ENCODE measurements around the gene NMNAT1.
A peak's percentile ranks its signal among the peaks of the same experiment; 100 is the strongest.

NMNAT1 gene

DNA sequence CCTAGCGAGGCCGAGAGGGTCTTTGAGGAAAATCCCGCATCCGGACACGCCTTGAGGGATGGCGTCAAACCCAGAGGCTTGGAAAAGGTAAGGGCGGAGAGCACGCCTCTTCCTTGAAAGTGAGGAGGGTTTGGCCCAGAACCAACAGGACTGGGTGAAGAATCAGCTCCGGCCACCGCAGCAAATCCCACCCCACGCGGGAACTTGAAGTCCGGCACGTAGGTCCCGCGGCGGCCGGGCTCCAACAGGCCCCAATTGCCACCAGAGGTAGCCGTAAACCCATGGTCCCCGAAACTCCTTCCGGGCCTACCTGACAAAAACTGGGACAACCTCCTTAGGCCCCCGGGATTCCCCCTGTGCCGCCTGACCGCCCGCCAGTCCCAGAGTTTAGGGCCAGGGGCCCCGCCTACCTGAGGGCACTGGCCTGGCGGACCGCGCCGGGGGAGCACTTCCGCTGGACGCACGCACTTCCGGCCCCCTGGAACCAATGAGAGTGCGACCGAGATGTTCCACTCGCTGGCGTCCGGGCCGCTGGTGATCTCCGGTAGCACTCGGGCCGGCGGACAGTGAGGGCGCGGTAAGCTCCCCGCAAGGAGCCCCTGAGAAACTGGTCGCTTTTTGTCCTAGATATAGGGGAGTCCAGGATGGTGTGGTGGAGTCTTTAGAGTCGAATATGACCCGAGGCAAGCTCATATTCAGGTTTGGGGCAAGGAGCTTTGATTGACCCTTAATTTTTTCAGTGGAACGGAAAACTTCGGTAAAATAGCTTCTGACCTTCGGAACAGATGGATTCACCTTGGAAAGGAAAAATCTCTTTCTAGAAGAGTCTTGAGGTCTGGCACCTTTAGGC, at the start of gene NMNAT1, which contains the start of gene LZIC:
NMNAT1 (plus strand) TSS at position 537 of the 850 bp plus-strand sequence. CDS start 28,599 bp downstream, outside the sequence.
LZIC (minus strand) TSS at position 453 of the 850 bp plus-strand sequence. CDS start 6,772 bp downstream, outside the sequence.
- Mint-ChIP-seq H3K36me3 (peaks cover 15% of the 10 kb centered on the region), H3K4me1 (peaks cover 19% of the 10 kb centered on the region), H3K27ac (peak within 1 kb of the TSS; percentile 87), H3K9me3 (no peaks in the 10 kb centered on the region), H3K4me3 (peak within 1 kb of the TSS; percentile 98), H3K27me3 (no peaks in the 10 kb centered on the region)
- CTCF ChIA-PET, result interaction anchor here (0.6 to 4.5 kb wide), 4 partner anchors 66 to 507 kb away, joined by 3 to 24 read pairs (median 4); partner anchors contain the start of gene CORT
- peak; percentile 93 for DNase-seq

DNA sequence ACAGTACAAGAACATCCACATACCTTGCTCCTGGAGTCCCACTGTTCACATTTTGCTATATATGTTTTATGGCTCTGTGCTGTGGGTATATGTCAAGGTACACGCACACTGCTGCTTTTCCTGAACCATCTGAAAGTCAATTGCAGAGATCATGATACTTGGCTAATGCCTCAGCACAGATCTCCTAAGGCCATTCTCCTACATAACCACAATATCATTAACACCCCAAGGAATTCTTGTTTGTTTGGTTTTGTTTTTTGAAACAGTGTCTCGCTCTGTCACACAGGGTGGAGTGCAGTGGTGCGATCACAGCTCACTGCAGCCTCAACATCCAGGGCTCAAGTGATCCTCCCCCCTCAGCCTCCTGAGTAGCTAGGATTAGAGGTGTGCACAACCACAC, 49.2 kb upstream of the NMNAT1 start:
- DNase-seq, result no peak
- CTCF ChIA-PET, result no interaction called here
- H3K9me3 Mint-ChIP-seq, result no peaks in the 10 kb centered on the region
- H3K36me3 Mint-ChIP-seq, result no peaks in the 10 kb centered on the region
- H3K27me3 Mint-ChIP-seq, result no peaks in the 10 kb centered on the region
- H3K4me3 Mint-ChIP-seq, result no peak overlapping the region
- H3K27ac Mint-ChIP-seq, result no peak overlapping the region
- H3K4me1 Mint-ChIP-seq, result peaks cover 16% of the 10 kb centered on the region

DNA sequence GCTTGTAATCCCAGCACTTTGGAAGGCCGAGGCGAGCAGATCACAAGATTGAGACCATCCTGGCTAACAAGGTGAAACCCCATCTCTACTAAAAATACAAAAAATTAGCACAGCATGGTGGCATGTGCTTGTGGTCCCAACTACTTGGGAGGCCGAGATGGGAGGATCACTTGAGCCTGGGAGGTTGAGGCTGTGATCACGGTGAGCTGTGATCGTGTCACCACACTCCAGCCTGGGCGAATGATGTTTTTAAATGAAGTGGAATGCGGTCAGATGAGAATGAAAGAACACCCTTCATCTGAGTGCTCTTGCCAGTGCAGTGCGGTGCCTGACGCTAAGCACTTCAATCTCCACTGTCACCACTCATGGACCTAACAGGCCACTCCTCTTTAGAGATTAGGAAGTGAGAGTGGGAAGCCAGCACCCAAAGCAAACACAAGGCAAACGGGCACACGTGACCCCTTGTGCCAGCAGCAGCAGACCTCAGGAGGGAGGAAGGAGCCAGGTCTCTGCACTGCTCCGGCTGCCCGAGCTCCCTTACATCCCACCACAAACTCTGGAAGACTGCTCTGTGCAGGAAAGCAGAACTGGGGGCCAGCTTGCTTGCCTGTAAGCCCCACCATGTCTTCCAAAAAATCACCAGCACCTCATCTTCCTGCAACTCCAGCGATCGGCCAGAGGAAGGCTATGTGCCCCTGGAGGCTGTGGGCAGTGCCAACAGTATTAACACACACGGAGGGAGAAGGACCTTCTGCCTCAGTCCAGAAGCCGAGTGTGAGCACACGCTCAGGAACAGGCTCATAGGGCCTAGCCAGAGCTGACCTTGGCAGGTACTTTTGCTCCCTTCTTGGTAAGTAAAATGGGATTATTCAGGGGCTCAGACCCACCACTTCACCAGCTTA, 42.9 kb upstream of the NMNAT1 start:
- no peaks in the 10 kb centered on the region for H3K36me3 Mint-ChIP-seq
- no peaks in the 10 kb centered on the region for H3K9me3 Mint-ChIP-seq
- peak overlapping the region; percentile 24 for H3K27ac Mint-ChIP-seq
- H3K4me3 Mint-ChIP-seq, result no peak overlapping the region
- H3K27me3 Mint-ChIP-seq, result no peaks in the 10 kb centered on the region
- DNase-seq, result peak; percentile 23
- CTCF ChIA-PET, result interaction anchor here (1.1 kb wide), 1 partner anchor 24 kb away, joined by 3 read pairs; no protein-coding TSS in a partner anchor
- H3K4me1 Mint-ChIP-seq, result peaks cover 13% of the 10 kb centered on the region

DNA sequence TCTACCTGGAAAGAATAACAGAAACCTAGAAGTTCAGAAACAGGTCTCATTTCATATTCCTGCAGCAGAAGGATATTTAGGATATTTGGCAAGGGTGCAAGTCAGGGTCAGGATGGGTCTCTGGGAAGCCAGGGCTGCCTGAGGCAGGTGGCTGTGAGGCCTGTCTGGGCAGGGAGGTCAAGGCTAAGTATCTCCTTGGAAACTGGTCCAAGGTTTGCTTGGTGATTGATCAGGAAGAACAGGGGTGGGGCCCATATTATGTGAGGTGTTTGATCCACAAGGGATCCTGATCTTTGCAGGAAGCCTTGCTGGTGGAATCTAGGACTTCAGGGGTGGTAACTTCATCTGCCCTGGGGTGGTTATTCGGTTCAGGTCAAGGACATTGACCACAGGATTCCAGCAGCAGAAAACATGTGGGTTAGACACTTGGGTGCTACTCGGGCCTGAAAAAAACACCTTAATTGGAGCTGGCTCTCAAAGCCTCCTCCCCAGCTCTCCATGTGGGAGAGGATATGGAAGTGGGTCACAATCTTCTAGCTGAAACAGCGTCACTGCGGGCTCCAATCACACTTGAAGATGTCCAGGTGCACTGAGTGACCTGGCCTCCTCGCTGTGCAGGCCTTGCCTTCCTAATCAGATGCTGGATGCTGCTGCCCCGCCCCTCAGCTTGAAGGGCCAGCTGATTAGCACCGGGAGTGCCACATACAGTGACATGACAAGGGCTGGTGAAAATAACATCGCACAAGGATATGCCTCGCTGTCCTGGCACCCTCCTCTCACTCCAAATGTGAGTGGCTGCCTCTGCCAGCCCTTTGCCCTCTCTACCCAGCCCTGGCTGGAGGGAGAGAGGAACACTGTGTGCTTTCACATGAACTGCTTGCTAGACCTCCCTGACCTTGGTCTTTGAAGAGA, 41.9 kb upstream of the NMNAT1 start:
- CTCF ChIA-PET, result interaction anchor here (1.1 kb wide), 1 partner anchor 25 kb away, joined by 3 read pairs; no protein-coding TSS in a partner anchor

DNA sequence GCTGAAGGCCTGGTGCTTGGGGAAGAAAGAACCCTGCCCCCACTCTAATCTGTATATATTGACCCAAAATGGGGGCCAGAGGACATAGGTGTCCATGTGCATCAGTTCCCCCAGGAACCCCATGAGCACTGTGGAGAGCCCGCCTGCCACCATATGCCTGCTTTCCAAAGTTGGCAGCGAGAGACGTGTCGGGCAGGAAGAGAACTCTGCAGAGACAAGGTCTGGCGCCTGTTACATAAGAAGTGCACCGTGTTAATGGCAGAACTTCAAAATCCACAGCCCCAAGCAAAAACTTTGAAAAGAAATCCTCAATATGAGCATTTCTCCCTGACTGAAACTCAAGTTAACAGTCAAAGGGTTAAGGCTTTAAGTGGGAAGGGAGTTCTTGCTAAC, 41.2 kb upstream of the NMNAT1 start:
- Mint-ChIP-seq H3K9me3 (no peaks in the 10 kb centered on the region), H3K4me1 (peaks cover 13% of the 10 kb centered on the region), H3K27ac (no peak overlapping the region), H3K4me3 (no peak overlapping the region), H3K27me3 (no peaks in the 10 kb centered on the region), H3K36me3 (no peaks in the 10 kb centered on the region)
- DNase-seq, result no peak
- CTCF ChIA-PET, result no interaction called here

More for the DNA sequence above, 41.9 kb upstream of the NMNAT1 start:
- Mint-ChIP-seq H3K4me1 (peaks cover 13% of the 10 kb centered on the region), H3K36me3 (no peaks in the 10 kb centered on the region), H3K4me3 (no peak overlapping the region), H3K27me3 (no peaks in the 10 kb centered on the region), H3K9me3 (no peaks in the 10 kb centered on the region), H3K27ac (no peak overlapping the region)
- no peak for DNase-seq

DNA sequence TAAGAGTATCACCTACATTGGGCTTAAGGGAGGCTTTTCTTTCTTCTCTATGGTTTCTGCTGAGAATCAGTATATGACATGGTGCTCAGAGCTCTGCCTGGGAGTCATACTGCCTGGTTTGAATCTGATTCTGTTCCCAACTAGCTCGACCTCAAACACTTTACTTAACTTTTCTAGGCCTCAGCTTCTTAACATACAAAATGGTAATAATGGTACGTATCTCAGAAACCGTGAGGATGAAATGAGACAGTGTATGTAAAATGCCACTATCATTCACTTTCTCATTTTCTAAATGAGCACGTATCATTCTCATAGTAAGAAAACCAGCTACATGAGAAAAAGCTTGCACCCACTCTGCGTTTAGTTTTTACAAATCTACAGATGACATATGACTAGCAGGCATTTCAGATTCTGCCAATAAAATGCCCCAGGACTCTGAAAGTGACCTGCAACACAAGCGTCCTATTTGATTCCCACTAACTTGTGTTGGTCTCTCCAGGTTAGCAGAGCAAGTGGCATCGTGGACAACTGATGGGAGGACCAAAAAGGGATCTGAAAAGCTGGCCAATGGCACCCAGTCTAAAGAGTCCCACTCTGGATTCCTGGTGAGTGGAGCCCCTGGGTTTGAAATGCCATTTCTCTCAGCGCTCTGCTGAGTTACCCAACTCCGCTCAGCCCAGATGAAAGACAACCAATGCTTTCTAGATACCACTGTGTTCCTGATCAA, 39.3 kb upstream of the NMNAT1 start:
- Mint-ChIP-seq H3K27ac (no peak overlapping the region), H3K36me3 (no peaks in the 10 kb centered on the region), H3K27me3 (peaks cover 4% of the 10 kb centered on the region), H3K4me3 (no peak overlapping the region), H3K4me1 (peaks cover 25% of the 10 kb centered on the region), H3K9me3 (no peaks in the 10 kb centered on the region)
- CTCF ChIA-PET, result interaction anchor here (0.6 to 1.6 kb wide), 3 partner anchors 9 to 120 kb away, joined by 4 to 5 read pairs (median 4); no protein-coding TSS in a partner anchor
- DNase-seq, result no peak

DNA sequence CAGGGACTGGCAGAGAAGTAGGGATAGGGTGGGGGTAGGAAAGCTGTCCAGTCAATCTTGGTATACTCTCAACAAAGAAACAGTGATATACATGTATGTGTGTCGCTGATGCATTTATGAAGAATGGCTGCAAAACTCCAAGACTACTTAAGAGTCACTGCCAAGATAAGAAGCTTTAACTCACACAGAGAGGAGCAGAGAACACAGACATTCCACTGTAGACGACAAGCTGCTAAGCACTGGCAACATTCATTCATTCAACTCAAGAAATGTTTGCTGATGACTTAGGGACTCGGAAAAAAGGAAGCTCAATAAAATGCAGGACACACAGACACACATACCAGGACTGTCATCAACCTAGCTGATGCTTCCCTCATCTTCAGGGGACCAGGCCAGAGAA, 38.7 kb upstream of the NMNAT1 start:
- no peak for DNase-seq
- H3K27me3 Mint-ChIP-seq, result peaks cover 4% of the 10 kb centered on the region
- no peak overlapping the region for H3K27ac Mint-ChIP-seq
- H3K4me1 Mint-ChIP-seq, result peaks cover 31% of the 10 kb centered on the region
- CTCF ChIA-PET, result interaction anchor here (0.6 to 1.2 kb wide), 4 partner anchors 9 to 233 kb away, joined by 3 to 4 read pairs (median 4); no protein-coding TSS in a partner anchor
- H3K36me3 Mint-ChIP-seq, result no peaks in the 10 kb centered on the region
- no peak overlapping the region for H3K4me3 Mint-ChIP-seq
- H3K9me3 Mint-ChIP-seq, result no peaks in the 10 kb centered on the region

DNA sequence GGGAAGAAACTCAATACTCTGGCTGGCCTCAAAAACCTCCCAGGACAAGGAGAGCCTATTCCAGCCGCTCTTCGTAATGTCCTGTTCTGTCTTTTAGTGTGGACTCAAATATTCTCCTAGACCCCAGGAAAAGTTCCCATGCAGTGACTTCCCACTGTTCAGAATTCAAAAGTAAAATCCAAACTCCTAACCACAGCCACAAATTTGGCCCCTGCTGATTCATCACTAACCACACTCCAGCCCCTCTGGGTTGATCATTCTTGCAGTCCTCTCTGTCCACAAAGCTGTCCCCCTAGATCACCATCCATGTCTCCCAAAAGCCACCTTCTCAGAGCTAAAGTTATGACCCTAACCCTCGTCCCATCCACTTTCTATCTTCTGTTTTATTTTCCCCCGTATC, 38.3 kb upstream of the NMNAT1 start:
- H3K36me3 Mint-ChIP-seq, result no peaks in the 10 kb centered on the region
- CTCF ChIA-PET, result interaction anchor here (0.6 to 1.2 kb wide), 3 partner anchors 14 to 234 kb away, joined by 3 to 4 read pairs (median 4); no protein-coding TSS in a partner anchor
- peaks cover 31% of the 10 kb centered on the region for H3K4me1 Mint-ChIP-seq

DNA sequence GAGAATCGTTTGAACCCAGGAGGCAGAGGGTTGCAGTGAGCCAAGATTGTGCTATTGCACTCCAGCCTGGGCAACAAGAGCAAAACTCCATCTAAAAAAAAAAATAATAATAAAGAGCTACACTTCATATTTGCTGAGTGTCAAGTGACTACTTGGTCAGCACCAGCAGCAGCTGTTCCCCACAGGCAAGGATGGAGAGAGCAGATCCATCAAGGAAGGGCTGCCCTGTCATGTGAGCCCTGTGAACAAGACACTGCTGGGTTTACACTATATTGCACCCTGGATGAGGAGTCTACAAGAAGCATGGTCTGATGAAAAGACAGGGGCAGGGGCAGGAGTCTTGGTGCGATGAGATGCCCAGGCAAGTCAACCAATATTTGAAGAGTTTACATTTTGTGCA, 36.8 kb upstream of the NMNAT1 start:
- no peak overlapping the region for H3K4me3 Mint-ChIP-seq
- peaks cover 4% of the 10 kb centered on the region for H3K27me3 Mint-ChIP-seq
- H3K9me3 Mint-ChIP-seq, result no peaks in the 10 kb centered on the region
- DNase-seq, result no peak
- CTCF ChIA-PET, result no interaction called here
- H3K27ac Mint-ChIP-seq, result no peak overlapping the region
- H3K36me3 Mint-ChIP-seq, result no peaks in the 10 kb centered on the region
- H3K4me1 Mint-ChIP-seq, result peaks cover 28% of the 10 kb centered on the region

More for the DNA sequence above, 38.3 kb upstream of the NMNAT1 start:
- Mint-ChIP-seq H3K9me3 (no peaks in the 10 kb centered on the region), H3K4me3 (no peak overlapping the region), H3K27me3 (peaks cover 4% of the 10 kb centered on the region), H3K27ac (no peak overlapping the region)
- DNase-seq, result no peak

DNA sequence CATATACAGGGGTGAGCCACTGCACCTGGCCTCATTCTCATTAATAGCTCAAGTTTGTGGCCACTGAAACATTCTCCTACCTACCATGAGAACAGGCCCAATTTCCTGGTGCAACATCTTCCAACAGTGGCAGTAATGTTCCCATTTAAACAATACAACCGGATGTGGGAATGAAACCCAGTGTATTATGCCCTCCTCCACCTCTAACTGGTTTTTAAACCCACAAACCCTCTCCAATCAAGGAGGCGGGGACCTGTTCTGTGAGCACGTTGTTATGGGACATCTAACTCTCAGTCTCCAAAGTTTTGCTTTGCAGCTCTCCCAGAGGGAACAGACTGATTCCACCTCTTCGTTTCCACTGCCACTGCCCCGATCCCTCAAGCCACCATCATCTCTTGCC, 35.8 kb upstream of the NMNAT1 start:
- H3K4me3 Mint-ChIP-seq, result no peak overlapping the region
- peaks cover 4% of the 10 kb centered on the region for H3K27me3 Mint-ChIP-seq
- DNase-seq, result no peak
- peaks cover 33% of the 10 kb centered on the region for H3K4me1 Mint-ChIP-seq
- H3K36me3 Mint-ChIP-seq, result no peaks in the 10 kb centered on the region
- no peaks in the 10 kb centered on the region for H3K9me3 Mint-ChIP-seq
- CTCF ChIA-PET, result interaction anchor here (0.6 kb wide), 1 partner anchor 724 kb away, joined by 3 read pairs; no protein-coding TSS in a partner anchor
- no peak overlapping the region for H3K27ac Mint-ChIP-seq

DNA sequence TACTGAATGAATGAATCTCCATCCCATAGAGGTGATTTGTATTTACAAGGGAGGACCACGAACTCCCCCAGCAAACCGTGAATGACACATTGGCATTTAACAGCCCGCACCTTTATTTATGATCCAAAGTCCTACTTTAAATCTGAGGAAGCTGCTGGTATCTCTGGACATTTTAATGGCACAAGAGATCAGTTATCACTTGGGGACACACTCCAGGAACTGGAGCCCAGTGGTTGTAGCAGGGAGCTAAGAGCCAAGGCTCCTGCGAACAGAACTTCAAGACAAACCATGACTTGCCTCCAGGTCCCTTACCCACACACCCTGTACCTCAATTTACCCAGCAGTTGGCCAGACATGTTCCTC, 34.4 kb upstream of the NMNAT1 start:
- Mint-ChIP-seq H3K27me3 (peaks cover 4% of the 10 kb centered on the region), H3K4me1 (peaks cover 33% of the 10 kb centered on the region), H3K36me3 (no peaks in the 10 kb centered on the region), H3K4me3 (peak overlapping the region; percentile 82), H3K27ac (peak overlapping the region; percentile 77), H3K9me3 (no peaks in the 10 kb centered on the region)
- CTCF ChIA-PET, result no interaction called here
- DNase-seq, result no peak

DNA sequence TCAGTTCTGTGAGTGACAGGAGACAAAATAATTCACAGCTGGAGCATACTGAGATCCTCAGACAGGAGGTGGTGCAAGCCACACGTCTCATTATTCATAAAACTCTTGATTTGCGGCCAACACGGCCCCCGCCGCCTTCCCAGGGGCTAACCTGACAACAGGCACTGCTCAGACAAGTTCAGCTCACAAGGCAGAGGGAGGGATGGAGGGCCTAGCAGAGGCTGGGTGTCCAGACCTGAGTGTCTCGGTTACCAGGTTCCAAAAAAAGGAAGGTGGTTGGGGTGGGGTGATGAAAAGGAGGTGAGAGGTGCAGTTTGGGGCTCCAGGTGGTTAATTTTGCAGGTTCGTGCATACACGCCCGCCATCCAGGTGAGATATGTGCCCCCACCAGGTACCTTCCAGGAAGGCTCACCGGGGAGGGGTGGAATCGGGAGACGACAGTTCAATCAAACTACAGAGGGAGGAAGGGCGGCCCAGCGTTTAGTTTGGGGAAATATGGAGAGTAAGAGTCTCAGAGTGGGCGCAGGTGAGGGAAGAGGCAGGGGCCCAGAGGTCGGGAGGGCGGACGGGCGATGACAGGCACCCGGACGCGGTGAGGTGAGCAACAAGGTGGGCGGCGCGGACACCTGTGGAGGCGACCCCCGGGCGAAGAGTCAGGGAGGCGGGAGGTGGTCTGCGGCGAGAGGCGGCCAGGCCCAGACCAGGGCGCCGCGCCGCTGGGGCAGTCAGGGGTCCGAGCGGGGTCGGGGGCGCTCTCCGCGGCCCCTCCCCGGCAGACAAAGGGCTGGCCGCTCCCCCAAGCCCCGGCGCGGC, 33.8 kb upstream of the NMNAT1 start:
- H3K9me3 Mint-ChIP-seq, result no peaks in the 10 kb centered on the region
- peaks cover 33% of the 10 kb centered on the region for H3K4me1 Mint-ChIP-seq
- H3K36me3 Mint-ChIP-seq, result no peaks in the 10 kb centered on the region
- H3K4me3 Mint-ChIP-seq, result peak overlapping the region; percentile 82
- peak; percentile 59 for DNase-seq
- H3K27me3 Mint-ChIP-seq, result peaks cover 4% of the 10 kb centered on the region
- H3K27ac Mint-ChIP-seq, result peak overlapping the region; percentile 77
- CTCF ChIA-PET, result no interaction called here

All from activated naive CD4-positive, alpha-beta T cell treated with anti-CD3 and anti-CD28 coated beads, Interleukin-2, amount 10 ng/mL, durations not matched to agents 7 days and 5 days (primary cell).